ENCODE measurements around the gene SUGP1. TPM values are rescaled to one million over a fixed set of nuclear protein-coding genes. Genes with fewer than 3 reads are reported as not detected.

The SUGP1 gene
- total and polyA plus RNA-seq, 2 of the 4 experiments (the other 2 are of a cell fraction), result 33.2 to 35.8 TPM

- no TSS peak for BruUV-seq (replicated peaks)
- H3K27ac ChIP-seq (ENCODE audit: insufficient read depth, low read length), result no peak overlapping the region
- CTCF ChIA-PET, result no interaction called here
- POLR2A ChIA-PET (ENCODE audit: unreplicated experiment), result no interaction called here
- dilution Hi-C loops (cut with HindIII; ENCODE audit: low sequenced_read_pairs, unreplicated experiment), result no loop called here
- DNase-seq, result no peak
- intact Hi-C loops (cut with micrococcal nuclease), result no loop called here
- H3K27me3 ChIP-seq (ENCODE audit: control insufficient read depth, insufficient read depth, low read length), result peaks cover 18% of the 10 kb centered on the region
- no CpG with 5 or more reads among the region's 10 CpGs for WGBS, 2 experiments (ENCODE audit: extremely low coverage in 2 of 2, insufficient read length in 1 of 2)
- no peak overlapping the region for H2BK5ac ChIP-seq (ENCODE audit: low read depth, low read length, poor library complexity, severe bottlenecking)
- H4K8ac ChIP-seq (ENCODE audit: low read depth in 2 of 2, low read length in 2 of 2), result no peak overlapping the region
- no peak overlapping the region for H4K5ac ChIP-seq (ENCODE audit: low read depth, low read length)
- no peaks in the 10 kb centered on the region for H3K9me1 ChIP-seq (ENCODE audit: insufficient read depth, low read length)
- H2AFZ ChIP-seq (replicated peaks; ENCODE audit: low read length, poor library complexity), result no peak overlapping the region
- no peak overlapping the region for H3K18ac ChIP-seq (ENCODE audit: low read depth, low read length)
- H4K20me1 ChIP-seq (ENCODE audit: insufficient read depth, low read length), result no peaks in the 10 kb centered on the region
- H3K9ac ChIP-seq (ENCODE audit: low read depth, low read length), result no peak overlapping the region
- H2AK9ac ChIP-seq (replicated peaks; ENCODE audit: low read depth, low read length, poor library complexity), result no peak overlapping the region
- no peak overlapping the region for H3K4ac ChIP-seq (ENCODE audit: low read depth, low read length)
- no peak overlapping the region for H2AK5ac ChIP-seq (ENCODE audit: low read depth, low read length)
- ATAC-seq (ENCODE audit: low read depth), result no peak
- H3K79me1 ChIP-seq (ENCODE audit: low read depth in 1 of 2, low read length in 2 of 2), result no peaks in the 10 kb centered on the region
- no peak overlapping the region for H3K56ac ChIP-seq (ENCODE audit: extremely low read depth, insufficient read depth, low read length)
- no peaks in the 10 kb centered on the region for H3K36me3 ChIP-seq (ENCODE audit: control insufficient read depth, insufficient read depth, low read length)
- H3K4me3 ChIP-seq (ENCODE audit: insufficient read depth, low read depth, low read length), result no peak overlapping the region
- TF ChIP-seq BHLHE40 (IDR thresholded peaks at IDR 0.05; ENCODE audit: low read depth, low read length) (no peak), USF2 (IDR thresholded peaks at IDR 0.05; ENCODE audit: low read depth, low read length) (no peak), CTCF (conservative IDR thresholded peaks at IDR 0.05; ENCODE audit: low read depth, low read length) (no peak), MAZ (IDR thresholded peaks at IDR 0.05; ENCODE audit: borderline replicate concordance, low read depth, low read length) (no peak), ELK1 (IDR thresholded peaks at IDR 0.05; ENCODE audit: borderline replicate concordance, low read depth, low read length) (no peak), MAFK (IDR thresholded peaks at IDR 0.05; ENCODE audit: low read depth, low read length) (no peak), RCOR1 (IDR thresholded peaks at IDR 0.05; ENCODE audit: insufficient replicate concordance, low read length) (no peak), SMC3 (IDR thresholded peaks at IDR 0.05; ENCODE audit: low read depth, low read length) (no peak), CHD1 (IDR thresholded peaks at IDR 0.05; ENCODE audit: low read depth, low read length) (no peak), NFE2L2 (IDR thresholded peaks at IDR 0.05; ENCODE audit: low read depth, low read length) (no peak), FOS (IDR thresholded peaks at IDR 0.05; ENCODE audit: low read depth, low read length) (no peak), POLR2A (IDR thresholded peaks at IDR 0.05; ENCODE audit: low read depth, low read length) (no peak), CEBPB (IDR thresholded peaks at IDR 0.05; ENCODE audit: low read depth, low read length) (no peak), RAD21 (IDR thresholded peaks at IDR 0.05; ENCODE audit: low read length) (no peak), RFX5 (IDR thresholded peaks at IDR 0.05; ENCODE audit: low read depth, low read length) (no peak), MXI1 (IDR thresholded peaks at IDR 0.05; ENCODE audit: borderline replicate concordance, low read depth, low read length) (no peak)
- H3K9me3 ChIP-seq (ENCODE audit: control insufficient read depth, insufficient read depth, low read length), result no peaks in the 10 kb centered on the region
- no peak overlapping the region for H2BK20ac ChIP-seq (ENCODE audit: low read depth, low read length)
- no peak overlapping the region for H2BK120ac ChIP-seq (ENCODE audit: low read depth, low read length)
- H3K14ac ChIP-seq (replicated peaks; ENCODE audit: low read depth, low read length), result no peak overlapping the region
- in situ Hi-C loops (cut with MboI; ENCODE audit: low sequenced_read_pairs), result no loop called here
- H4K91ac ChIP-seq (ENCODE audit: insufficient read depth, low read depth, low read length), result no peak overlapping the region
- no peak overlapping the region for H3K23ac ChIP-seq (ENCODE audit: low read depth, low read length)
- no peak overlapping the region for H2BK15ac ChIP-seq (ENCODE audit: low read depth, low read length)
- H3K4me2 ChIP-seq (ENCODE audit: low read depth, low read length), result no peak overlapping the region
- no peaks in the 10 kb centered on the region for H3K4me1 ChIP-seq (ENCODE audit: control insufficient read depth, insufficient read depth, low read length)
Observed at GRCh38 chr19:19226663-19227062, 93.6 kb downstream of the SUGP1 start.

Measured in IMR-90 (cell line).